GM12878 (cell line): ENCODE data around the gene CYP24A1. TPM values are rescaled to one million over a fixed set of nuclear protein-coding genes. Genes with fewer than 3 reads are reported as not detected.

Experiments
- ATAC-seq: fragments of 200-7000 bp; cut with Tn5 transposase; 3 replicates; pipeline ENCODE4 v1.9.1; 2020; ENCODE audit warnings: mild to moderate bottlenecking, moderate library complexity
- BruUV-seq: library from RNA; stranded (reverse); fragments of 400-500 nt; replicated peaks from 2 replicates; lab custom pipeline; 2021; lab: Mats Ljungman, UMichigan
- CTCF ChIA-PET: fragments of 300-600 bp; sonication (Branson Sonifier 250); formaldehyde crosslinking; extraction: SDS; loops from one replicate; lab custom pipeline; 2021; ENCODE audit warnings: inconsistent platforms; lab: Yijun Ruan, JAX
- POLR2A ChIA-PET: fragments of 350-600 bp; formaldehyde crosslinking; extraction: SDS; loops from one replicate; lab custom pipeline; 2021; ENCODE audit warnings: inconsistent platforms; lab: Charles Lee
- RAD21 ChIA-PET: fragments of 300-600 bp; sonication (Branson Sonifier 250); formaldehyde crosslinking; loops from one replicate; lab custom pipeline; 2023; ENCODE audit warnings: antibody characterized with exemption; ENCODE audit not compliant: unreplicated experiment; lab: Charles Lee
- SMC1A ChIA-PET: fragments of 300-600 bp; sonication (Branson Sonifier 250); formaldehyde crosslinking; loops from one replicate; lab custom pipeline; 2023; ENCODE audit not compliant: unreplicated experiment, uncharacterized antibody; lab: Charles Lee
- DNase-seq: peaks from one replicate; pipeline ENCODE4 v3.0.0-alpha.2; 2011; ENCODE audit warnings: low read depth, low spot score
- FAIRE-seq: peaks from 3 replicates; lab custom pipeline; 2011; peaks lifted over from hg19 to GRCh38; lab: Jason Lieb, UNC
- H2AFZ ChIP-seq: 2 replicates; pipeline ENCODE4 v1.6.0; 2011; ENCODE audit warnings: low read depth, low read length, control low read depth; ENCODE audit not compliant: control insufficient read depth
- H3K27ac ChIP-seq: 2 replicates; pipeline ENCODE4 v1.5.1; 2011; ENCODE audit warnings: control low read depth; ENCODE audit not compliant: control insufficient read depth, insufficient read depth
- H3K27me3 ChIP-seq, 2 experiments: replicated peaks in 1 of 2; 2 replicates each; pipeline versions ENCODE4 v1.6.0 to v1.6.1; 2011; ENCODE audit warnings: low read length in 1 of 2; ENCODE audit not compliant: control insufficient read depth in 2 of 2, insufficient read depth in 2 of 2
- H3K36me3 ChIP-seq, 2 experiments: 2 replicates each; pipeline ENCODE4 v1.5.1; 2011; ENCODE audit warnings: low read length in 1 of 2; ENCODE audit not compliant: control insufficient read depth in 2 of 2, insufficient read depth in 2 of 2
- H3K4me1 ChIP-seq: 2 replicates; pipeline ENCODE4 v1.6.1; 2011; ENCODE audit warnings: mild to moderate bottlenecking, low read length, moderate library complexity, mixed read lengths; ENCODE audit not compliant: control insufficient read depth, insufficient read depth
- H3K4me2 ChIP-seq: 2 replicates; pipeline ENCODE4 v1.6.0; 2011; ENCODE audit warnings: control low read depth; ENCODE audit not compliant: control insufficient read depth, insufficient read depth
- H3K4me3 ChIP-seq: fragments of 200-600 bp; sonication (generic); 2 replicates; pipeline ENCODE4 v1.5.1; 2016
- H3K79me2 ChIP-seq: 2 replicates; pipeline ENCODE4 v1.6.0; 2011; ENCODE audit warnings: low read length; ENCODE audit not compliant: control insufficient read depth, insufficient read depth
- H3K9ac ChIP-seq: 2 replicates; pipeline ENCODE4 v1.8.0; 2011; ENCODE audit warnings: low read length, control low read depth, mixed read lengths; ENCODE audit not compliant: control insufficient read depth, insufficient read depth
- H3K9me3 ChIP-seq: replicated peaks from 3 replicates; pipeline ENCODE4 v1.5.1; 2011; ENCODE audit warnings: mild to moderate bottlenecking, low read length; ENCODE audit not compliant: control insufficient read depth, insufficient read depth
- H4K20me1 ChIP-seq: 2 replicates; pipeline ENCODE4 v1.6.0; 2011; ENCODE audit not compliant: control insufficient read depth, insufficient read depth
- ETV6 ChIP-seq, 2 experiments: fragments of 450-650 bp in 1 of 2; IDR thresholded peaks in 1 of 2; conservative IDR thresholded peaks in 1 of 2; 2 replicates each; pipeline ENCODE4 v1.6.1; 2014; ENCODE audit warnings: antibody characterized with exemption in 1 of 2, borderline replicate concordance in 1 of 2, low read depth in 1 of 2, mild to moderate bottlenecking in 1 of 2, moderate library complexity in 1 of 2
- GABPA ChIP-seq: IDR thresholded peaks from 2 replicates; pipeline ENCODE4 v1.6.1; 2014; ENCODE audit warnings: antibody characterized with exemption, low read depth, mild to moderate bottlenecking, inconsistent platforms
- NFXL1 ChIP-seq: fragments of 450-650 bp; IDR thresholded peaks from 2 replicates; pipeline ENCODE4 v1.6.1; 2017; ENCODE audit warnings: antibody characterized with exemption, mild to moderate bottlenecking, borderline replicate concordance
- RCOR1 ChIP-seq: conservative IDR thresholded peaks from 2 replicates; pipeline ENCODE4 v1.6.1; 2012; ENCODE audit warnings: low read depth, low read length, improper control_type of control experiment
- YBX1 ChIP-seq: fragments of 450-650 bp; IDR thresholded peaks from 2 replicates; pipeline ENCODE4 v1.6.1; 2016; ENCODE audit warnings: antibody characterized with exemption
- ZBTB33 ChIP-seq: fragments of 450-650 bp; IDR thresholded peaks from 2 replicates; pipeline ENCODE4 v1.6.1; 2017; ENCODE audit warnings: mild to moderate bottlenecking
- WGBS: methylation state at CpG from one replicate; pipeline ENCODE4 v1.1.6; 2016; ENCODE audit warnings: low lambda C conversion rate; ENCODE audit not compliant: insufficient replicate concordance, insufficient coverage; ENCODE audit errors: missing lambda C conversion rate; 5-methylcytosine and 5-hydroxymethylcytosine counted together
- in situ Hi-C: fragments of 300-500 bp; cut with MboI; formaldehyde crosslinking; loops from 9 replicates; pipeline ENCODE4 v1.14.3; 2018; ENCODE audit warnings: mixed read lengths
- intact Hi-C: fragments of 100-400 bp; cut with micrococcal nuclease; formaldehyde crosslinking; loops from one replicate; pipeline ENCODE4 v1.14.2; 2022; ENCODE audit not compliant: unreplicated experiment
- polyA plus RNA-seq, 11 experiments: library from polyadenylated mRNA; depleted of rRNA in 4 of 11; unstranded in 6 of 11; stranded (reverse) in 5 of 11; fragments of >200 nt; fragmentation: Nextera tagmentation in 4 of 11; fragmentation: Illumina TruSeq in 1 of 11; extraction: Ambion mirVana in 4 of 11; extraction: Trizol in 1 of 11; gene quantifications; 1 replicate in 1 of 11; 2 replicates in 10 of 11; pipeline versions ENCODE4 v1.2.1 to v1.2.3, GENCODE V29; 2011 to 2016; ENCODE audit warnings: inconsistent platforms in 2 of 11, missing spikeins in 2 of 11, low read depth in 1 of 11
- total RNA-seq, 4 experiments: library from RNA; depleted of rRNA in 3 of 4; stranded (reverse); fragments of >200 nt in 3 of 4; fragmentation: Illumina TruSeq in 1 of 4; extraction: Trizol in 1 of 4; gene quantifications; 2 replicates each; pipeline versions ENCODE4 v1.2.1 to v1.2.3, GENCODE V29; 2013 to 2021

CYP24A1 gene
- total and polyA plus RNA-seq, 10 of the 15 experiments (the other 5 are each of a cell fraction or from before 2014, with no cell fraction given) = 0.69 TPM; not detected in 9

DNA sequence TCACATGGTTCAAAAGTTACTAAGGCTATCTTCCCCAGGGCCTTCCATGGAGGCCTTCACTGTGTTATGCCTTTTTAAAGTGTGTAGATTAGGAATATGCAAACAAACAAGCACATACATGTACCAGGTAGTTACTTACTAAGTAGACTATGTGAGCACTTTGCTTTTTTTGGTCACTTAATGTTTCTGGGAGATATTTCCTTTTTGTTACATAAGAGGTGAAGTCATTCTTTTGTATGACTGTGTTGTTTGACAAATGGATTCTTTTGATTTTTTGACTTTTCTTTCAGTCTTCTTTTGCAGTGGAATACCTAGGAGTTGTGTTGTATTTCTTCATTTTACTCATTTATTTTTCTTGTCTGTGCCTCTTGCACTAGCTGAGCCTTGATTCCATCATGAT lies 63.7 kb downstream of the CYP24A1 start:
- FAIRE-seq = no peak
- Histone ChIP-seq H3K4me1 (no peaks in the 10 kb centered on the region), H3K27me3 (no peaks in the 10 kb centered on the region), H3K9ac (no peak overlapping the region), H3K79me2 (no peaks in the 10 kb centered on the region), H4K20me1 (no peaks in the 10 kb centered on the region), H3K36me3 (no peaks in the 10 kb centered on the region), H3K27ac (no peak overlapping the region), H3K4me3 (no peak overlapping the region), H2AFZ (no peak overlapping the region), H3K4me2 (no peak overlapping the region), H3K9me3 (no peaks in the 10 kb centered on the region; the same call in 2 of the 3 replicates)
- intact Hi-C loops (no loop called here), in situ Hi-C loops (no loop called here)
- RAD21 ChIA-PET = no interaction called here
- no peak for ATAC-seq
- POLR2A ChIA-PET = interaction anchor here (0.7 kb wide), 1 partner anchor 15 kb away, joined by 4 read pairs; no protein-coding TSS in a partner anchor
- CTCF ChIA-PET = interaction anchor here (1.3 to 1.5 kb wide), 2 partner anchors 13 to 17 kb away, joined by 3 read pairs; no protein-coding TSS in a partner anchor
- DNase-seq = no peak
- SMC1A ChIA-PET = no interaction called here
- no TSS peak for BruUV-seq
- TF ChIP-seq RCOR1 (no peak), NFXL1 (peak; percentile 59), YBX1 (no peak), ETV6 (conservative IDR thresholded peaks at IDR 0.05 in 1 of 2, IDR thresholded peaks at IDR 0.05 in 1 of 2; ENCODE audit: borderline replicate concordance in 1 of 2, low read depth in 1 of 2) (peak in 1 of 2 experiments; percentile 78; a peak in 1 of 4 replicates)

DNA sequence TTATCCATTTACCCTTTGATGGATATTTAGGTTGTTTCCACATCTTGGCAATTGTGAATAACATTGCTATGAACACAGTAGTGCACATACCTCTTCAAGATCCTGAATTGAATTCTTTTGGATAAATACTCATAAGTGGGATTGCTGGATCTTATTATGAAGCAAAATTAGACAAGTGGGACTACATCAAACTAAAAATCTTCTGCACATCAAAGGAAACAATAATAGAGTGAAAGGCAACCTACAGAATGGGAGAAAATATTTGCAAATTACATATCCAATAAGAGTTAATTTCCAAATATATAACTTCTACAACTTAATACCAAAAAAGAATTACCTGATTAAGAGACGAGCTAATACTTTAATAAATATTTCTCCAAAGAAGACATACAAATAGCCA lies 65.0 kb downstream of the CYP24A1 start:
- no peak overlapping the region for H3K9ac ChIP-seq
- no peak for FAIRE-seq
- in situ Hi-C loops = no loop called here
- H3K36me3 ChIP-seq = no peaks in the 10 kb centered on the region
- no peak for ATAC-seq
- RAD21 ChIA-PET = interaction anchor here (1.0 kb wide), 1 partner anchor 539 kb away, joined by 3 read pairs; no protein-coding TSS in a partner anchor
- SMC1A ChIA-PET = interaction anchor here (0.6 to 1.3 kb wide), 2 partner anchors 12 to 155 kb away, joined by 4 to 5 read pairs; no protein-coding TSS in a partner anchor
- POLR2A ChIA-PET = no interaction called here
- CTCF ChIA-PET = interaction anchor here (1.3 to 1.6 kb wide), 4 partner anchors 11 to 99 kb away, joined by 3 to 6 read pairs (median 4); partner anchors contain the start of gene PFDN4
- H3K79me2 ChIP-seq = no peaks in the 10 kb centered on the region
- H3K4me3 ChIP-seq = no peak overlapping the region
- BruUV-seq = no TSS peak
- H3K4me2 ChIP-seq = no peak overlapping the region
- no peak overlapping the region for H2AFZ ChIP-seq
- no peak for DNase-seq
- no peaks in the 10 kb centered on the region for H3K27me3 ChIP-seq
- no peaks in the 10 kb centered on the region for H4K20me1 ChIP-seq
- no peaks in the 10 kb centered on the region; the same call in 2 of the 3 replicates for H3K9me3 ChIP-seq
- H3K27ac ChIP-seq = no peak overlapping the region
- WGBS = 0% methylated on average over 1 of the region's 1 CpG
- TF ChIP-seq ZBTB33 (no peak), GABPA (no peak), NFXL1 (peak; percentile 63; the same call in 1 of the 2 replicates)
- intact Hi-C loops = no loop called here
- no peaks in the 10 kb centered on the region for H3K4me1 ChIP-seq
